HL-60/S4 treated with retinoic acid at 250 ng/mL for 4 days and 3 days (cell line): ENCODE measurements around the gene NAV2.

ENCODE experiments used
- in situ Hi-C: fragments of 300-500 bp; cut with MboI; formaldehyde crosslinking; loops from 2 replicates; pipeline ENCODE4 v1.7.0; 2022; ENCODE audit warnings: low sequenced_read_pairs

The NAV2 gene

GRCh38 chr11:20160425-20161229, 448.0 kb downstream of the NAV2 start, which contains the start of gene DBX1:
Gene DBX1, minus strand, starts transcription at chr11:20160475. Its CDS starts 151 bp downstream, at chr11:20160324.
- in situ Hi-C loops = no loop called here

GRCh38 chr11:20161230-20161918, 448.7 kb downstream of the NAV2 start:
- in situ Hi-C loops = no loop called here

GRCh38 chr11:20161923-20162744, 449.5 kb downstream of the NAV2 start:
- in situ Hi-C loops = no loop called here

- in situ Hi-C loops = no loop called here
These were observed 450.5 kb downstream of the NAV2 start for GRCh38 chr11:20162824-20163782.

- in situ Hi-C loops = no loop called here
These were observed 451.3 kb downstream of the NAV2 start for GRCh38 chr11:20163783-20164481.
